ENCODE data around the gene MCCD1. TPM values are rescaled to one million over a fixed set of nuclear protein-coding genes. Genes with fewer than 3 reads are reported as not detected.

The MCCD1 gene
- total RNA-seq, 2 experiments from 2014 or later: not detected

DNA sequence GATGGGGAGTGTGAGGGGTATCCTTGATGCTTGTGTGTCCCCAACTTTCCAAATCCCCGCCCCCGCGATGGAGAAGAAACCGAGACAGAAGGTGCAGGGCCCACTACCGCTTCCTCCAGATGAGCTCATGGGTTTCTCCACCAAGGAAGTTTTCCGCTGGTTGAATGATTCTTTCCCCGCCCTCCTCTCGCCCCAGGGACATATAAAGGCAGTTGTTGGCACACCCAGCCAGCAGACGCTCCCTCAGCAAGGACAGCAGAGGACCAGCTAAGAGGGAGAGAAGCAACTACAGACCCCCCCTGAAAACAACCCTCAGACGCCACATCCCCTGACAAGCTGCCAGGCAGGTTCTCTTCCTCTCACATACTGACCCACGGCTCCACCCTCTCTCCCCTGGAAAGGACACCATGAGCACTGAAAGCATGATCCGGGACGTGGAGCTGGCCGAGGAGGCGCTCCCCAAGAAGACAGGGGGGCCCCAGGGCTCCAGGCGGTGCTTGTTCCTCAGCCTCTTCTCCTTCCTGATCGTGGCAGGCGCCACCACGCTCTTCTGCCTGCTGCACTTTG is 46.7 kb downstream of the MCCD1 start, which contains the start of gene TNF:
TNF (plus strand) TSS at position 231 of the 567 bp plus-strand sequence; CDS start at position 408, 177 bp downstream.
- peak within 1 kb of the TSS; percentile 95 for H3K4me3 Mint-ChIP-seq
- POLR2A ChIA-PET: interaction anchor here (0.8 to 34.9 kb wide), 7 partner anchors 4 to 240 kb away, joined by 3 to 1160 read pairs (median 42); partner anchors contain the start of genes ATP6V1G2, BAG6, DDX39B and HSPA1A
- H3K9me3 Mint-ChIP-seq: no peaks in the 10 kb centered on the region
- Histone ChIP-seq H3K9me3 (ENCODE audit: control insufficient read depth in 1 of 2, insufficient read depth in 1 of 2, low read length in 2 of 2) (no peaks in the 10 kb centered on the region), H3K27me3 (ENCODE audit: control insufficient read depth in 1 of 2, insufficient read depth in 2 of 2, low read length in 2 of 2) (no peaks in the 10 kb centered on the region), H3K36me3 (ENCODE audit: insufficient read depth, low read length) (peaks cover 31% of the 10 kb centered on the region), H3K27ac (ENCODE audit: low read depth in 1 of 2, low read length in 2 of 2) (peak within 1 kb of the TSS; percentile 84 to 87), H3K4me1 (ENCODE audit: insufficient read depth, low read length) (peaks cover 97% of the 10 kb centered on the region), H3K4me3 (ENCODE audit: low read length) (peak within 1 kb of the TSS; percentile 75)
- peak within 1 kb of the TSS; percentile 95 for H3K27ac Mint-ChIP-seq
- no peak for TF ChIP-seq CTCF (IDR thresholded peaks at IDR 0.05)
- peaks cover 50% of the 10 kb centered on the region for H3K36me3 Mint-ChIP-seq (ENCODE audit: low read depth)
- ATAC-seq (ENCODE audit: poor library complexity) (peak; percentile 14), DNase-seq (peak in 13 of 14 experiments; percentile 47 to 93 (median 64))
- CTCF ChIA-PET: interaction anchor here (1.3 to 16.9 kb wide), 3 partner anchors 19 to 26 kb away, joined by 4 to 353 read pairs (median 169); partner anchors contain the start of genes ATP6V1G2, NCR3 and NFKBIL1
- H3K4me1 Mint-ChIP-seq (ENCODE audit: low read depth): peaks cover 95% of the 10 kb centered on the region
- no peaks in the 10 kb centered on the region for H3K27me3 Mint-ChIP-seq
- intact Hi-C loops (cut with DNase I, micrococcal nuclease): no loop called here

DNA sequence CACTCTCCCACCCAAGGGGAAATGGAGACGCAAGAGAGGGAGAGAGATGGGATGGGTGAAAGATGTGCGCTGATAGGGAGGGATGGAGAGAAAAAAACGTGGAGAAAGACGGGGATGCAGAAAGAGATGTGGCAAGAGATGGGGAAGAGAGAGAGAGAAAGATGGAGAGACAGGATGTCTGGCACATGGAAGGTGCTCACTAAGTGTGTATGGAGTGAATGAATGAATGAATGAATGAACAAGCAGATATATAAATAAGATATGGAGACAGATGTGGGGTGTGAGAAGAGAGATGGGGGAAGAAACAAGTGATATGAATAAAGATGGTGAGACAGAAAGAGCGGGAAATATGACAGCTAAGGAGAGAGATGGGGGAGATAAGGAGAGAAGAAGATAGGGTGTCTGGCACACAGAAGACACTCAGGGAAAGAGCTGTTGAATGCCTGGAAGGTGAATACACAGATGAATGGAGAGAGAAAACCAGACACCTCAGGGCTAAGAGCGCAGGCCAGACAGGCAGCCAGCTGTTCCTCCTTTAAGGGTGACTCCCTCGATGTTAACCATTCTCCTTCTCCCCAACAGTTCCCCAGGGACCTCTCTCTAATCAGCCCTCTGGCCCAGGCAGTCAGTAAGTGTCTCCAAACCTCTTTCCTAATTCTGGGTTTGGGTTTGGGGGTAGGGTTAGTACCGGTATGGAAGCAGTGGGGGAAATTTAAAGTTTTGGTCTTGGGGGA is 47.4 kb downstream of the MCCD1 start:
- H3K27me3 ChIP-seq (ENCODE audit: control insufficient read depth in 1 of 2, insufficient read depth in 2 of 2, low read length in 2 of 2): no peaks in the 10 kb centered on the region
- H3K4me1 Mint-ChIP-seq (ENCODE audit: low read depth): peaks cover 91% of the 10 kb centered on the region
- no peak for TF ChIP-seq CTCF (IDR thresholded peaks at IDR 0.05)
- H3K27ac ChIP-seq (ENCODE audit: low read depth in 1 of 2, low read length in 2 of 2): peak overlapping the region; percentile 84 to 87
- H3K9me3 ChIP-seq (ENCODE audit: control insufficient read depth in 1 of 2, insufficient read depth in 1 of 2, low read length in 2 of 2): no peaks in the 10 kb centered on the region
- H3K36me3 Mint-ChIP-seq (ENCODE audit: low read depth): peaks cover 57% of the 10 kb centered on the region
- peak overlapping the region; percentile 95 for H3K4me3 Mint-ChIP-seq
- H3K4me1 ChIP-seq (ENCODE audit: insufficient read depth, low read length): peaks cover 92% of the 10 kb centered on the region
- no peaks in the 10 kb centered on the region for H3K27me3 Mint-ChIP-seq
- ATAC-seq (ENCODE audit: poor library complexity): no peak
- H3K27ac Mint-ChIP-seq: peak overlapping the region; percentile 95
- peaks cover 37% of the 10 kb centered on the region for H3K36me3 ChIP-seq (ENCODE audit: insufficient read depth, low read length)
- ChIA-PET CTCF (interaction anchor here (1.2 to 16.9 kb wide), 4 partner anchors 10 to 83 kb away, joined by 3 to 353 read pairs (median 87); partner anchors contain the start of genes ATP6V1G2, LST1, NCR3 and NFKBIL1), POLR2A (interaction anchor here (1.0 to 34.9 kb wide), 8 partner anchors 5 to 379 kb away, joined by 3 to 1160 read pairs (median 26); partner anchors contain the start of genes ATP6V1G2, BAG6, DDX39B and LST1)
- intact Hi-C loops (cut with DNase I, micrococcal nuclease): loop anchor here in 1 of 2 experiments (2.0 kb wide), 1 partner anchor 13 kb away; no protein-coding TSS in a partner anchor
- DNase-seq: peak in 1 of 14 experiments; percentile 42
- H3K9me3 Mint-ChIP-seq: no peaks in the 10 kb centered on the region
- H3K4me3 ChIP-seq (ENCODE audit: low read length): peak overlapping the region; percentile 75

DNA sequence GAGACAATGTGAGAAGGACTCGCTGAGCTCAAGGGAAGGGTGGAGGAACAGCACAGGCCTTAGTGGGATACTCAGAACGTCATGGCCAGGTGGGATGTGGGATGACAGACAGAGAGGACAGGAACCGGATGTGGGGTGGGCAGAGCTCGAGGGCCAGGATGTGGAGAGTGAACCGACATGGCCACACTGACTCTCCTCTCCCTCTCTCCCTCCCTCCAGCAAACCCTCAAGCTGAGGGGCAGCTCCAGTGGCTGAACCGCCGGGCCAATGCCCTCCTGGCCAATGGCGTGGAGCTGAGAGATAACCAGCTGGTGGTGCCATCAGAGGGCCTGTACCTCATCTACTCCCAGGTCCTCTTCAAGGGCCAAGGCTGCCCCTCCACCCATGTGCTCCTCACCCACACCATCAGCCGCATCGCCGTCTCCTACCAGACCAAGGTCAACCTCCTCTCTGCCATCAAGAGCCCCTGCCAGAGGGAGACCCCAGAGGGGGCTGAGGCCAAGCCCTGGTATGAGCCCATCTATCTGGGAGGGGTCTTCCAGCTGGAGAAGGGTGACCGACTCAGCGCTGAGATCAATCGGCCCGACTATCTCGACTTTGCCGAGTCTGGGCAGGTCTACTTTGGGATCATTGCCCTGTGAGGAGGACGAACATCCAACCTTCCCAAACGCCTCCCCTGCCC is 48.3 kb downstream of the MCCD1 start:
- intact Hi-C loops (cut with DNase I, micrococcal nuclease): loop anchor here in 1 of 2 experiments (2.0 kb wide), 1 partner anchor 14 kb away; no protein-coding TSS in a partner anchor
- TF ChIP-seq CTCF (IDR thresholded peaks at IDR 0.05): no peak
- CTCF ChIA-PET: interaction anchor here (1.0 to 16.9 kb wide), 6 partner anchors 9 to 84 kb away, joined by 3 to 353 read pairs (median 6); partner anchors contain the start of genes ATP6V1G2, LST1, NCR3 and NFKBIL1
- H3K36me3 Mint-ChIP-seq (ENCODE audit: low read depth): peaks cover 67% of the 10 kb centered on the region
- DNase-seq: peak in 6 of 14 experiments; percentile 31 to 91 (median 57)
- peaks cover 86% of the 10 kb centered on the region for H3K4me1 Mint-ChIP-seq (ENCODE audit: low read depth)
- peak overlapping the region; percentile 95 for H3K27ac Mint-ChIP-seq
- peak overlapping the region; percentile 75 for H3K4me3 ChIP-seq (ENCODE audit: low read length)
- POLR2A ChIA-PET: interaction anchor here (0.9 to 34.9 kb wide), 8 partner anchors 6 to 380 kb away, joined by 3 to 1160 read pairs (median 26); partner anchors contain the start of genes ATP6V1G2, BAG6, DDX39B and LST1
- no peaks in the 10 kb centered on the region for H3K27me3 ChIP-seq (ENCODE audit: control insufficient read depth in 1 of 2, insufficient read depth in 2 of 2, low read length in 2 of 2)
- no peaks in the 10 kb centered on the region for H3K9me3 Mint-ChIP-seq
- H3K4me3 Mint-ChIP-seq: peak overlapping the region; percentile 95
- peaks cover 41% of the 10 kb centered on the region for H3K36me3 ChIP-seq (ENCODE audit: insufficient read depth, low read length)
- H3K27me3 Mint-ChIP-seq: no peaks in the 10 kb centered on the region
- ATAC-seq (ENCODE audit: poor library complexity): no peak
- no peaks in the 10 kb centered on the region for H3K9me3 ChIP-seq (ENCODE audit: control insufficient read depth in 1 of 2, insufficient read depth in 1 of 2, low read length in 2 of 2)
- H3K27ac ChIP-seq (ENCODE audit: low read depth in 1 of 2, low read length in 2 of 2): peak overlapping the region; percentile 84 to 87
- peaks cover 83% of the 10 kb centered on the region for H3K4me1 ChIP-seq (ENCODE audit: insufficient read depth, low read length)

Measured in CD4-positive, alpha-beta T cell (primary cell).